T-helper 1 cell treated with Interleukin-12 subunit alpha and Interleukin-12 subunit beta and Interleukin-4 antibody, amounts not matched to agents 30 μg/mL and 1 μg/mL, for 36 hours (primary cell): ENCODE results near the gene CCDC3.
"Not testable (repeated sequence)": the region's sequence is repeated elsewhere in the genome, so short reads cannot be mapped to it uniquely, and the experiment has no call there.

Experiments used
- H3K27ac Mint-ChIP-seq: one replicate; pipeline ENCODE4 v1.8.0; 2021; ENCODE audit warnings: mild to moderate bottlenecking, mixed read lengths
- H3K27me3 Mint-ChIP-seq: one replicate; pipeline ENCODE4 v1.8.0; 2021; ENCODE audit warnings: low read depth, mixed read lengths
- H3K36me3 Mint-ChIP-seq: one replicate; pipeline ENCODE4 v1.8.0; 2021; ENCODE audit warnings: low read depth, mixed read lengths
- H3K4me1 Mint-ChIP-seq: one replicate; pipeline ENCODE4 v1.8.0; 2021; ENCODE audit warnings: low read depth, mixed read lengths
- H3K4me3 Mint-ChIP-seq: one replicate; pipeline ENCODE4 v1.8.0; 2021; ENCODE audit warnings: mild to moderate bottlenecking, moderate library complexity, mixed read lengths
- H3K9me3 Mint-ChIP-seq: one replicate; pipeline ENCODE4 v1.8.0; 2021; ENCODE audit warnings: mixed read lengths

CCDC3 gene

DNA sequence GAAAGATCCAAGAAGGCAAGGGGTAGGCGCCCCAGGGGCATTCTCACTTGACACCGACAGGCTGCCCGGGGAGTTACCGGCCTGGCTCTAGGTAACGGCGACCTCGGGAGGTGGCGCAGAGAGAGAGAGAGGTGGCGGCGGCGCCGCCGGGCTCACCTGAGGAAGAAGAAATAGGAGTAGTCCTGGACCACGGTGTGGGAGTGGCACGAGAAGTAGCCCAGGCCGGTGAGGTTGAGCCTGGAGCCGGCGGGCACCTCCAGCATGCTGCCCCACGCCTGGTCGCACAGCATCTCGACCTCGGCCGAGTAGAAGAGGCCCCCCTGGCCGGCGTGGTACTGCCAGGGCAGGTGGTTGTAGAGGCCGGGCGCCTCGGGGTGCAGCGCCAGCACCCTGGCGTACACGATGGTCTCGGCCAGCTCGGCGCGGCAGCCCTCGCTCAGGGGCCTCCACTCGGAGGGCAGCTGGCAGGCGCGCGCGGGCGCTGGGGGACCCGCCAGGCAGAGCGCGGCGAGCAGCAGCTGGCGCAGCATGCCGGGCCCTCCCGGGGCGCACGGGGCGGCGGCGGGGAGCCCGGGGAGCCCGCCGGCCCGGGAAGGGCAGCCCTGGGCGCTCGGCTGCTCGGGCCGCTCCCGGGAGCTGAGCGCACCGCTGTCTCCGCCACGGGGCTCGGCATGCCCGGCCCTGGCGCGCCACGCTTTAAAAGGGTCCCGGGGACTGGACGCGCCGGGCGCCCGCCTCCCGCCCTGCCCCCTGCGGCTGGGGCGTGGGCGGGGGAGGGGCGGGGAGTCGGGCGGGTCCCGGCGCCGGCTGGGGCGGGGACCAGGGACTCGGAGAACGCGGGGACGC, at the start of gene CCDC3:
CCDC3 (minus strand) TSS at position 673 of the 846 bp plus-strand sequence; CDS start at position 530, 143 bp downstream.
- Mint-ChIP-seq H3K36me3 (no peaks in the 10 kb centered on the region), H3K27ac (no peak within 1 kb of the TSS), H3K9me3 (no peaks in the 10 kb centered on the region), H3K27me3 (peaks cover 56% of the 10 kb centered on the region), H3K4me3 (peak within 1 kb of the TSS; percentile 47), H3K4me1 (peaks cover 3% of the 10 kb centered on the region)

- Mint-ChIP-seq H3K36me3 (no peaks in the 10 kb centered on the region), H3K4me1 (no peaks in the 10 kb centered on the region), H3K27me3 (peaks cover 3% of the 10 kb centered on the region), H3K27ac (no peak overlapping the region), H3K9me3 (no peaks in the 10 kb centered on the region), H3K4me3 (no peak overlapping the region)
Observed at GRCh38 chr10:13051126-13051694, 49.7 kb upstream of the CCDC3 start.

DNA sequence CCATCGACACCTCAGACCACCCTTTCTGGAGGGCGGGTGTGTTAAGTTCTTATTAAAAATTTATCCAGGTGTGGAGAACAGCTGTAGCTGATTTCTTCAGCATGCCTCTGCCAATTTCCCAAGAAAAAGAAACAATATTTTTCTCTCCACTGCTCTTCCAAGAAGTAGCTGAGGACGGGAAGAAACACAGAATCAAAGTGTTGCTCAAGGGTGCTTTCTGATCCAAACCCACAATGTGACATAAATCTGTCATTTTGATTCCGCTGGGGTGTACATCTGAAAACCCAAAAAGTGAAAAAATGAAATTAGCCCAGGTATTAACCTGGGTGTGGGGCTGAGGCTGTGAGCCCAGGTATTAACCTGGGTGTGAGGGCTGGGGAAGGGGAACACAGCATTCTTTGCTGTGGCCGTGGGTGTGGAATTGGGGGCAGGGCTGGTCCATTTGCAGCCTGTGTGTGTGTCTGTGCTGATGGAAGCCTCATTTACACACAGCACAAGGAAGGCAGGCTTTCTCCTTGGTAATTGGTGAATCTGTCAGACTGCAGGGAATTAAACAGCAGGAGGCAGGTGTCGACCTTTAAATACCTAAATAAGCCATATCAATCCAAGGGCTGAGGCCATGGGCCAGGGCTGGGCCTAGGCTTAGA, 48.4 kb upstream of the CCDC3 start:
- H3K36me3 Mint-ChIP-seq = no peaks in the 10 kb centered on the region
- no peak overlapping the region for H3K27ac Mint-ChIP-seq
- peaks cover 3% of the 10 kb centered on the region for H3K27me3 Mint-ChIP-seq
- no peaks in the 10 kb centered on the region for H3K4me1 Mint-ChIP-seq
- no peak overlapping the region for H3K4me3 Mint-ChIP-seq
- H3K9me3 Mint-ChIP-seq = no peaks in the 10 kb centered on the region

GRCh38 chr10:13048762-13049161, 47.2 kb upstream of the CCDC3 start:
- Mint-ChIP-seq H3K4me3 (no peak overlapping the region), H3K4me1 (no peaks in the 10 kb centered on the region), H3K36me3 (no peaks in the 10 kb centered on the region), H3K27me3 (peaks cover 3% of the 10 kb centered on the region), H3K9me3 (no peaks in the 10 kb centered on the region), H3K27ac (no peak overlapping the region)

- Mint-ChIP-seq H3K27ac (no peak overlapping the region), H3K27me3 (peaks cover 3% of the 10 kb centered on the region), H3K4me1 (no peaks in the 10 kb centered on the region), H3K9me3 (peaks cover 3% of the 10 kb centered on the region), H3K36me3 (no peaks in the 10 kb centered on the region), H3K4me3 (no peak overlapping the region)
Observed at GRCh38 chr10:13047529-13048206, 46.2 kb upstream of the CCDC3 start.

DNA sequence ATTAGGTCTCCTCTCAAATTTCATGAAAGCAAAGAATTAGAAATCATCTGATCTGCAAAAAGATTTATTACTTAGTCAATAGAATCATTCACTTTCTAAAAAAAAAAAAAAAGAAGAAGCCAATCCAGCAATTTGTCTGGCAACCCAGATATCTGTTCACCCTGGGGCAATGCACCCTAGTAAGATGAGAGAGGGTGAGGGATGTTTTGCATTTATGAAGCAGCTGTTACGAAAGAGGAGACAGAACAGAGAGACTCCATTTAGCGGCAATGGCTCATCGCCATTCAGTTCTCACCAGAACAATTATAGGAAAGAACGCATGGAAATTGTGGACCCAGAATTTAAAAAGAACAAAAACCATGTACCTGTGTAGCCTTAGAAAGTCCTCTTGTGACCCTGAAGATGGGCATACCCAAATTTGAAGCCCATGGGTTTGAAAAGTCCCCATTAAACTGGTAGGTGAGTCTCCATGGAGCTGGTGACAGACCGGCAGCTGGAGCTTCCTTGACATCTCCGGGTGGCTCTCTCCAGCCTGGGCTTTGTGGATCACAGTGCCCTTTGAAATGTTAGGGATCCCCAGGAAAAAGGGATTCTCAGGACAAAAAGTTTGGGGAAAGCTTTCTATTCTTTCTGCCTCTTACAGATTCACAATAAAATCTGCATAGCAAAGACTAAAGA, 45.5 kb upstream of the CCDC3 start:
- Mint-ChIP-seq H3K36me3 (no peaks in the 10 kb centered on the region), H3K4me1 (no peaks in the 10 kb centered on the region), H3K27me3 (peaks cover 3% of the 10 kb centered on the region), H3K4me3 (no peak overlapping the region), H3K9me3 (peaks cover 3% of the 10 kb centered on the region), H3K27ac (no peak overlapping the region)

- H3K9me3 Mint-ChIP-seq = peaks cover 3% of the 10 kb centered on the region
- H3K36me3 Mint-ChIP-seq = no peaks in the 10 kb centered on the region
- H3K27ac Mint-ChIP-seq = no peak overlapping the region
- no peak overlapping the region for H3K4me3 Mint-ChIP-seq
- H3K4me1 Mint-ChIP-seq = no peaks in the 10 kb centered on the region
- H3K27me3 Mint-ChIP-seq = peaks cover 3% of the 10 kb centered on the region
Observed at GRCh38 chr10:13043520-13043919, 42.0 kb upstream of the CCDC3 start.

GRCh38 chr10:13039761-13040160, 38.2 kb upstream of the CCDC3 start:
- peaks cover 3% of the 10 kb centered on the region for H3K9me3 Mint-ChIP-seq

GRCh38 chr10:13038391-13038790, 36.9 kb upstream of the CCDC3 start:
- H3K4me1 Mint-ChIP-seq = no peaks in the 10 kb centered on the region
- H3K9me3 Mint-ChIP-seq = no peaks in the 10 kb centered on the region
- no peaks in the 10 kb centered on the region for H3K36me3 Mint-ChIP-seq
- no peaks in the 10 kb centered on the region for H3K27me3 Mint-ChIP-seq
- H3K27ac Mint-ChIP-seq = no peak overlapping the region
- H3K4me3 Mint-ChIP-seq = no peak overlapping the region

More at GRCh38 chr10:13039761-13040160, 38.2 kb upstream of the CCDC3 start:
- H3K4me1 Mint-ChIP-seq = no peaks in the 10 kb centered on the region
- no peak overlapping the region for H3K4me3 Mint-ChIP-seq
- no peaks in the 10 kb centered on the region for H3K27me3 Mint-ChIP-seq
- H3K27ac Mint-ChIP-seq = no peak overlapping the region
- no peaks in the 10 kb centered on the region for H3K36me3 Mint-ChIP-seq

- Mint-ChIP-seq H3K9me3 (no peaks in the 10 kb centered on the region), H3K27me3 (no peaks in the 10 kb centered on the region), H3K4me3 (no peak overlapping the region), H3K27ac (no peak overlapping the region), H3K36me3 (no peaks in the 10 kb centered on the region), H3K4me1 (no peaks in the 10 kb centered on the region)
Observed at GRCh38 chr10:13037832-13038231, 36.3 kb upstream of the CCDC3 start.

GRCh38 chr10:13036841-13037240, 35.3 kb upstream of the CCDC3 start:
- H3K36me3 Mint-ChIP-seq = no peaks in the 10 kb centered on the region
- H3K27ac Mint-ChIP-seq = no peak overlapping the region
- H3K4me1 Mint-ChIP-seq = no peaks in the 10 kb centered on the region
- H3K4me3 Mint-ChIP-seq = no peak overlapping the region
- H3K9me3 Mint-ChIP-seq = no peaks in the 10 kb centered on the region
- peaks cover 6% of the 10 kb centered on the region for H3K27me3 Mint-ChIP-seq

DNA sequence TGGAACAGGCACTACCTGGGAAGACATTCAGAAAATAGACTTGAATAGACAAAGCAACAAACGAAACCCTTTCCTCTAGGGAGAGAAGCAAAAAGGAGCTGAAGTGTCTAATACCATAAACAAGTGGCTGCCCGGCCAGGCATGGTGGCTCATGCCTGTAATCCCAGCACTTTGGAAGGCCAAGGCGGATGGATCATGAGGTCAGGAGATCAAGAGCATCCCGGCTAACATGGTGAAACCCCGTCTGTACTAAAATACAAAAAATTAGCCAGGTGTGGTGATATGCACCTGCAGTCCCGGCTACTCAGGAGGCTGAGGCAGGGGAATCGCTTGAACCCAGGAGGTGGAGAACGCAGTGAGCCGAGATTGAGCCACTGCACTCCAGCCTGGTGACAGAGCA, 34.2 kb upstream of the CCDC3 start:
- not testable (repeated sequence) for H3K27ac Mint-ChIP-seq, H3K27me3 Mint-ChIP-seq, H3K9me3 Mint-ChIP-seq, H3K36me3 Mint-ChIP-seq, H3K4me1 Mint-ChIP-seq, H3K4me3 Mint-ChIP-seq

- no peak overlapping the region for H3K27ac Mint-ChIP-seq
- no peak overlapping the region for H3K4me3 Mint-ChIP-seq
- H3K4me1 Mint-ChIP-seq = no peaks in the 10 kb centered on the region
- peaks cover 4% of the 10 kb centered on the region for H3K27me3 Mint-ChIP-seq
- no peaks in the 10 kb centered on the region for H3K36me3 Mint-ChIP-seq
- peaks cover 22% of the 10 kb centered on the region for H3K9me3 Mint-ChIP-seq
Observed at GRCh38 chr10:13026873-13027272, 25.4 kb upstream of the CCDC3 start.

DNA sequence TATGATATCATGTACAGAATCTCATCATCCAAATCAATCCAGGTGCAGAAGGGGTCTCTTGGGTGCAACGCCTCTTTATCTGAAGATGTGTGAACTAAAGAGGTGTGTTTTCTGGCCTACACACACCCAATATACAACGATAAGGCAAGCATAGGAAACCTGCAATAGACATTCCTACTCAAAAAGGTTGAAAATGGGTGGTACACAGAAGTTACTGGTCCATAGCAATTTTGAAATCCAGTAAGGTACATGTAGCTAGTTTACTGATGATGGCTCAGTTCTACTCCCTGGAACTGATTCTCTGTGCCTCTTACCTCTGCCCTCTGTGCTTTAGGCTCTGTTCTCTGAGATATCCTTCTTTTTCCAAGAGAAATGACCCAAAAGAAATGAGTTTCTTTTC, 22.2 kb upstream of the CCDC3 start:
- H3K4me3 Mint-ChIP-seq = no peak overlapping the region

More for the DNA sequence above, 22.2 kb upstream of the CCDC3 start:
- Mint-ChIP-seq H3K36me3 (no peaks in the 10 kb centered on the region), H3K27ac (no peak overlapping the region), H3K27me3 (peaks cover 6% of the 10 kb centered on the region), H3K4me1 (no peaks in the 10 kb centered on the region), H3K9me3 (peaks cover 22% of the 10 kb centered on the region)
